Measurements from ENCODE around the gene SCYGR1.
"Not testable (repeated sequence)": the region's sequence is repeated elsewhere in the genome, so short reads cannot be mapped to it uniquely, and the experiment has no call there.

The SCYGR1 gene

GRCh38 chr2:227402321-227402720 lies 14.6 kb upstream of the SCYGR1 start:
- no peak for FAIRE-seq

GRCh38 chr2:227401550-227401949 lies 13.8 kb upstream of the SCYGR1 start:
- FAIRE-seq = no peak

- no peak for FAIRE-seq
Measured at GRCh38 chr2:227398684-227399670, 11.2 kb upstream of the SCYGR1 start.

GRCh38 chr2:227397562-227397961 lies 9.8 kb upstream of the SCYGR1 start:
- FAIRE-seq = no peak

GRCh38 chr2:227395556-227395955 lies 7.8 kb upstream of the SCYGR1 start:
- no peak for FAIRE-seq

- no peak for FAIRE-seq
Measured at GRCh38 chr2:227394401-227394800, 6.7 kb upstream of the SCYGR1 start.

- FAIRE-seq = no peak
Measured at GRCh38 chr2:227390468-227391256, 2.9 kb upstream of the SCYGR1 start.

- FAIRE-seq = no peak
Measured at GRCh38 chr2:227389661-227390060, 1.9 kb upstream of the SCYGR1 start.

- no peak for FAIRE-seq
Measured at GRCh38 chr2:227389231-227389630, 1.5 kb upstream of the SCYGR1 start.

- no peak for FAIRE-seq
Measured at GRCh38 chr2:227388537-227389011, 825 bp upstream of the SCYGR1 start.

- FAIRE-seq = no peak
Measured at GRCh38 chr2:227386630-227387029, 1.1 kb downstream of the SCYGR1 start.

GRCh38 chr2:227383686-227384085 lies 4.1 kb downstream of the SCYGR1 start:
- no peak for FAIRE-seq

GRCh38 chr2:227382241-227382835 lies 5.4 kb downstream of the SCYGR1 start:
- FAIRE-seq = not testable (repeated sequence)

GRCh38 chr2:227379095-227379494 lies 8.7 kb downstream of the SCYGR1 start, which contains the start of gene TM4SF20:
TSS of gene TM4SF20 (minus strand) at chr2:227379306. CDS start at chr2:227379268, 38 bp downstream.
- no peak for FAIRE-seq

GRCh38 chr2:227378371-227378782 lies 9.4 kb downstream of the SCYGR1 start:
- FAIRE-seq = no peak

- FAIRE-seq = no peak
Measured at GRCh38 chr2:227377467-227378351, 10.0 kb downstream of the SCYGR1 start.

- no peak for FAIRE-seq
Measured at GRCh38 chr2:227376656-227377396, 10.9 kb downstream of the SCYGR1 start.

- FAIRE-seq = no peak
Measured at GRCh38 chr2:227374158-227374557, 13.6 kb downstream of the SCYGR1 start.

GRCh38 chr2:227373389-227373788 lies 14.4 kb downstream of the SCYGR1 start:
- no peak for FAIRE-seq

GRCh38 chr2:227370791-227371312 lies 16.9 kb downstream of the SCYGR1 start:
- FAIRE-seq = no peak

GRCh38 chr2:227370092-227370491 lies 17.7 kb downstream of the SCYGR1 start:
- no peak for FAIRE-seq

All from endometrium (tissue), 2 donors.